GM20431 (cell line): ENCODE data around the gene ANKRD53.

Experiments
- in situ Hi-C: fragments of 300-500 bp; cut with MseI, MboI; formaldehyde crosslinking; loops from one replicate; pipeline ENCODE4 v1.15.0; 2020; ENCODE audit warnings: low sequenced_read_pairs; ENCODE audit not compliant: unreplicated experiment

ANKRD53 gene

GRCh38 chr2:70943205-70943871, 35.1 kb upstream of the ANKRD53 start:
- in situ Hi-C loops = no loop called here

GRCh38 chr2:70944111-70944690, 34.2 kb upstream of the ANKRD53 start:
- in situ Hi-C loops = no loop called here

- in situ Hi-C loops = no loop called here
Measured at GRCh38 chr2:70946832-70947442, 31.5 kb upstream of the ANKRD53 start.

GRCh38 chr2:70947556-70948184, 30.8 kb upstream of the ANKRD53 start:
- in situ Hi-C loops = no loop called here

GRCh38 chr2:70948337-70949003, 30.0 kb upstream of the ANKRD53 start:
- in situ Hi-C loops = no loop called here

- in situ Hi-C loops = no loop called here
Measured at GRCh38 chr2:70949086-70949485, 29.3 kb upstream of the ANKRD53 start.

GRCh38 chr2:70954886-70955285, 23.5 kb upstream of the ANKRD53 start:
- in situ Hi-C loops = no loop called here

- in situ Hi-C loops = no loop called here
Measured at GRCh38 chr2:70956141-70956540, 22.3 kb upstream of the ANKRD53 start.

- in situ Hi-C loops = no loop called here
Measured at GRCh38 chr2:70957798-70958197, 20.6 kb upstream of the ANKRD53 start.

GRCh38 chr2:70958759-70959158, 19.7 kb upstream of the ANKRD53 start:
- in situ Hi-C loops = no loop called here

GRCh38 chr2:70959271-70959761, 19.1 kb upstream of the ANKRD53 start:
- in situ Hi-C loops = no loop called here

- in situ Hi-C loops = no loop called here
Measured at GRCh38 chr2:70959851-70960832, 18.3 kb upstream of the ANKRD53 start.

GRCh38 chr2:70960833-70961647, 17.4 kb upstream of the ANKRD53 start:
- in situ Hi-C loops = no loop called here

GRCh38 chr2:70961648-70961994, 16.8 kb upstream of the ANKRD53 start:
- in situ Hi-C loops = no loop called here

- in situ Hi-C loops = no loop called here
Measured at GRCh38 chr2:70962211-70962884, 16.1 kb upstream of the ANKRD53 start.

- in situ Hi-C loops = no loop called here
Measured at GRCh38 chr2:70962885-70963878, 15.2 kb upstream of the ANKRD53 start.

- in situ Hi-C loops = no loop called here
Measured at GRCh38 chr2:70964133-70964532, 14.3 kb upstream of the ANKRD53 start.
